GM21737 (cell line): Measurements from ENCODE around the gene TMEM43.
"Not testable (repeated sequence)": the region's sequence is repeated elsewhere in the genome, so short reads cannot be mapped to it uniquely, and the experiment has no call there.

Experiments used
- ATAC-seq: cut with Tn5 transposase; IDR thresholded peaks from one replicate; pipeline ENCODE4 v1.9.1; 2021; ENCODE audit warnings: mild to moderate bottlenecking, moderate library complexity; ENCODE audit not compliant: unreplicated experiment

Gene TMEM43, protein sequence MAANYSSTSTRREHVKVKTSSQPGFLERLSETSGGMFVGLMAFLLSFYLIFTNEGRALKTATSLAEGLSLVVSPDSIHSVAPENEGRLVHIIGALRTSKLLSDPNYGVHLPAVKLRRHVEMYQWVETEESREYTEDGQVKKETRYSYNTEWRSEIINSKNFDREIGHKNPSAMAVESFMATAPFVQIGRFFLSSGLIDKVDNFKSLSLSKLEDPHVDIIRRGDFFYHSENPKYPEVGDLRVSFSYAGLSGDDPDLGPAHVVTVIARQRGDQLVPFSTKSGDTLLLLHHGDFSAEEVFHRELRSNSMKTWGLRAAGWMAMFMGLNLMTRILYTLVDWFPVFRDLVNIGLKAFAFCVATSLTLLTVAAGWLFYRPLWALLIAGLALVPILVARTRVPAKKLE

DNA sequence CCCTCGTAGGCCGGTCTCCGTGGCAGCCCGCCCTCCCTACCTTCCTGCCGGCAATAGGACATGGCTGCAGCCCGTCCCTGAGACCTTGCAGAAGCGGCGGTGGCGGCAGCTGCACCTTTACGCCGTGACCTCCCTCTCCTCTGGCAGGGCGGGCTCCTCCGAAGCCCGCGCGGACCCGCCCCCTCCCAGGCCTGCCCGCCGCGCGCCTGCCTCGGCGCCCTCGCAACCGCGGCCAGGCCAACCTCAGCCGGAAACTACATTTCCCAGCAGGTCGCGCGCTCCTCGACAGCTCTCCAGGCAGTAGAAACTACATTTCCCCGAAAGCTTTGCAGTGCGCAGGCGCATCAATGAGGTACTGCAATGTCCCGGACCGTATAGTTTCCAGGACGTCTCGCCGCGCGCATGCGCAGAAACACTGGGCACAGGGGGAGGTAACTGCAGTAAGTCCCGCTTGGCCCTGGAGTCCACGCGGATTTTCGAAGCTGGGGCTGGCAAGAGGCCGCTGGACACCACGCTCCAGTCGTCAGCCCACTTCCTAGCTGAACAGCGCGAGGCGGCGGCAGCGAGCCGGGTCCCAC is at the start of gene TMEM43, which contains the start of gene CHCHD4:
Gene TMEM43 (plus strand): TSS at position 438 of the 578 bp plus-strand sequence. CDS start 142 bp downstream, outside the sequence.
Gene CHCHD4 (minus strand): TSS at position 256 of the 578 bp plus-strand sequence. CDS start 194 bp downstream, at position 62.
- peak; percentile 86 for ATAC-seq

DNA sequence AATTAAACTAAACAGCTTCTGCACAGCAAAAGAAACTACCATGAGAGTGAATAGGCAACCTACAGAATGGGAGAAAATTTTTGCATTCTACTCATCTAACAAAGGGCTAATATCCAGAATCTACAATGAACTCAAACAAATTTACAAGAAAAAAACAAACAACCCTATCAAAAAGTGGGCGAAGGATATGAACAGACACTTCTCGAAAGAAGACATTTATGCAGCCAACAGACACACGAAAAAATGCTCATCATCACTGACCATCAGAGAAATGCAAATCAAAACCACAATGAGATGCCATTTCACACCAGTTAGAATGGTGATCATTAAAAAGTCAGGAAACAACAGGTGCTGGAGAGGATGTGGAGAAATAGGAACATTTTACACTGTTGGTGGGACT is 49.6 kb upstream of the TMEM43 start:
- not testable (repeated sequence) for ATAC-seq

DNA sequence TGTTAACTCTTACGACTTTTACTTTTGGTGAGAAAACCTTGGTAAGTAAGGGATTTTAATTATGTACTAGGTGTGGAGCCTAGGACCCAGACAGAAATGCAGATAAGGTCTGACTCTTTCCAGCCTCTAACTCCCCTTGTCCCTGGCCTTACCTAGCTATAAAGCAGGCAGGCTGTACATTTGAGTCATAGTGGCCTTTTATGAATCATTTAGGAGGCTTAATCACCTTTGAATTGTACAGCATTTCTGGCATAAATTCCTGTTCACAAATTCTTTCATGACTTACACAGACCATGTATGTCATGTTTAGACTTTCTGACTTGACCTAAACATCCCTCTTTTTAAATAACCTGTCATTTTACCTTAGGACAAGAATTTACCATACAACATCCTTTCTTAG is 47.5 kb upstream of the TMEM43 start:
- no peak for ATAC-seq

DNA sequence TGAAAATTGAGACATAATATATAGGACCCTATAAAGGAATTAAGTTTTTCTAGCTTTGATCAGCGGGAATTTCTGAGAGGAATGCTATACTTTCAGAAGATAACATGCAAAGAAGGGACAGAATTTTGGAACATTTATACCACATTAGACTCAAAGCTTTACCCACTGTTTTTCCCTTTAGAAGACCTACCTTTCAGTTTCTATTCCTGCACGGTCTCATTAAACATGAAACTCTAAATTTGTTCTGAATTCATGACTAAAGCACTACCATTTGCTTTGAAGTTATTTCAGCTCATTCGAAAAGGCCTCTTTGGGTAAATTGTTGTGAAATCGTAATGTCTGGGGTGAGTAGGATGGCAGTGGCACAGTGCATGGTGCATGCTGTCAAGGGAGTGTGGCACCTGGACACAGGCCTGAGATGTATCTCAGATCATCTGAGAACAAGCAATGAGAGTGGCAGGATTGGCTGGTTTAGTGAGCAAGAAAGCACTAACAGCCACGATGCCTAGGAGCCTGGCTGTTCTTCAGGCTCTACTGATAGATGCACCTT is 42.7 kb upstream of the TMEM43 start:
- no peak for ATAC-seq

DNA sequence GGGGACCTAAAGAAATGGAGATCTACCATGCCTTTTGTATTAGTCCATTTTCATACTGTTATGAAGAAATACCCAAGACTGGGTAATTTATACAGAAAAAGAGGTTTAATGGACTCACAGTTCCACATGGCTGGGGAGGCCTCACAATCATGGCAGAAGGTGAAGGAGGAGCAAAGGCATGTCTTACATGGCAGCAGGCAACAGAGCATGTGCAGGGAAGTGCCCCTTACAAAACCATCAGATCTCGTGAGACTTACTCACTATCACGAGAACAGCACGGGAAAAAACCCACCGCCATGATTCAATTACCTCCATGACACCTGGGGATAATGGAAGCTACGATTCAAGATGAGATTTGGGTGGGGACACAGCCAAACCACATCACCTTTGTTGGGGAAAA is 37.4 kb upstream of the TMEM43 start:
- ATAC-seq = not testable (repeated sequence)

DNA sequence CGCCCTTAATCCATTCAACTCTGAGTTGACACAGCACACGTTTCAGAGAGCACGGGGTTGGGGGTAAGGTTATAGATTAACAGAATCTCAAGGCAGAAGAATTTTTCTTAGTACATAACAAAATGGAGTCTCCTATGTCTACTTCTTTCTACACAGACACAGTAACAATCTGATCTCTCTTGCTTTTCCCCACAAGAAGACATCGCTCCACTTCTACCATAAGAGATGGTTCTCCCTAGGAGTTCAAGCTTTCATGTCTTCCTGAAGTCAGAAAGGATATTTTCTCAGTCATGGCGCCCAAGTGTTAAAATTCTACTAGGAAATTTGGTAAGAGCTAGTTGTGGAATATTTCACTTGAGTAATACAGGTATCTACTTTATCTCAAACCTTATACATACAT is 32.9 kb upstream of the TMEM43 start:
- ATAC-seq = not testable (repeated sequence)

DNA sequence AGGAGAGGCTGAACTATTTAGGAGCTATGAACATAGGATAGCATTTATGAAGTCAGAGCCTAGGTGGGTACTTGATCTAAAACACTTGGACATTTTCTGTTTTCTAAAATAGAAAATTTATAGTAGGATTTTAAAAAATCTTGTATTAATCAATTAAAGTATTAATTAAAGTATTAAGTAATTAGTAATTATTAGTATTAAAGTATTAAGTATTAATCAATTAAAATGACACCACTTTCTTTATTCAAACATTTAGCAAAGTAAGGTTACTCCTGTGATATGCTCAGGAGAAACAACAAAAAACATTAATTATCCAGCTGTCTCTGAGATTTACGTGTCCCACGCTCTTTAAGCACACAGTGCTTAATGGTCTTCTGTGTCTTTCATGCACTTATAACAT is 32.4 kb upstream of the TMEM43 start:
- no peak for ATAC-seq

DNA sequence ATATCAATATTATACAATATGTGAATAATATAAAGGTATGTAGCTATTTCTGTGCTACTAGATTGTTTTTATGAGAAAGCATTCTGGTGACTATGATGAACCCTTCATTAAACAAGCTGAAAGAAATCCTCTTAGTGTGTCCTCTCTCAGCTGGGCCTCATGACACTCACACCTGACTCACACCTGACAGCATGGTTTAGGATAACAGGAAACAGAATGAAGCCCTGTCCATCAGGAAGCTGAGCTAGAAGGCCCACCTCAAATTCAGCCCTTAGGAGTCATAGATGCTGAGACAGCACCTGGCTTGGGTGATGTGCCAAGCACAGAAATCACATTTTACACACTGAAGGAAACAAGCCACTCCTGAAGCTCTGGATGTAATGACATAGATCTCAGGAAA is 31.0 kb upstream of the TMEM43 start:
- ATAC-seq = no peak

DNA sequence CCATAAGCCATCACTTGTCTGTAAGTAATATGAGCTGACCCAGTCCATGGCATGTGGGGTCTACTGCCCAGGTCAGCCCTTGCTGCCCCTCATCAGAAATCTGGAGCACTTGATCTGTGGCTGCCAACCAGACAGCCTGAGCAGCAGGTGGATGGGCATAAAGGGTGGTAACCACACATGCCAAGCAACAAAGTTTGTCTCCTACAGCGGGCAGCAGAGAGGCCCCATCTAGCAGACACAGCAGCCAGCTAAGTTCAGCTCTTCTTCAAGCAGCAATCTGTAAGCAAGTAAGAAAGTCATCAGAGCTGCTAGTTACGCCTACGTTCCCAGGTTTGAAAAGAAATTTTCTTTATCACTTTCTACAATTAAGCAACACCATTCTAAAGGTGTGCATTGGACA is 28.1 kb upstream of the TMEM43 start:
- no peak for ATAC-seq

DNA sequence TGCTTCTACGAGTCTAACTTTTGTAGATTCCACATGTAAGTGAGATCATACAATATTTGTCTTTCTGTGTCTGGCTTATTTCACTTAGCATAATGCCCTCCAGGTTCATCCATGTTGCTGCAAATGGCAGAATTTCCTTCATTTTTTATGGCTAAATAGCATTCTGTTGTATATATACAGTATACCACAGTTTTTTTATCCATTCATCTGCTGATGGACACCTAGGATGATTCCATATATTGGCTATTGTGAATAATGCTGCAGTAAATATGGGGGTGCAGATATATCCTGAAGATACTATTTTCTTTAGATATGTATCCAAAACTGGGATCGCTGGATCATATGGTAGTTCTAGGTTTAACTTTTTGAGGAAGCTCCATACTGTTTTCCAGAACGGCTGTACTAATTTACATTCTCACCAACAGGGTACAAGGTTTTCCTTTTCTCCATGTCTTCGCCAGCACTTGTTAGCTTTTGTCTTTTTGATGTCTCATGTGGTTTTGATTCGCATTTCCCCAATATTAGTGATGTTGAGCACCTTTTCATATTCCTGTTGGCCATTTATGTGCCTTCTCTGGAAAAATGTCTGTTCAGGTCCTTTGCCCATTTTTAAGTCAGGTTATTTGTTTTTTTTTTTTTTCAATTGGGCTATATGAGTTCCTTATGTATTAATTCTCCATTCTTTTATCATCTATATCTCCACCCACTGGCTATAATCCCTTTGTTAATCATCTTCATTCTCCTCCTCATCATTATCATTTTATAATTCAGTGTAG is 27.0 kb upstream of the TMEM43 start:
- ATAC-seq = no peak

DNA sequence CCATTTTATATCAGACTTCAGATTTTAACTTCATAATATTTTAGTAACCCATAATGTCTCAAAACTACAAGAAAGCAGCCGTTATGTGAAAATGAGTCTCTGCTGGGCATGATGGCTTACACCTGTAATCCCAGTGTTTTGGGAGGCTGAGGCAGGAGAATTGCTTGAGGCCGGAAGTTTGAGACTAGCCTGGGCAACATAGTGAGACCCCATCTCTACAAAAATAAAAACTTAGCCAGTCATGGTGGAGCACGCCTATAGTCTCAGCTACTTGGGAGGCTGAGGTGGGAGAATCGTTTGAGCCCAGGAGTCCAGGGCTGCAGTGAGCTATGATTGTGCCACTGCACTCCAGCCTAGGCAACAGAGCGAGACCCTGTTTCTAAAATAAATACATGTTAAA is 15.0 kb upstream of the TMEM43 start:
- ATAC-seq = not testable (repeated sequence)

DNA sequence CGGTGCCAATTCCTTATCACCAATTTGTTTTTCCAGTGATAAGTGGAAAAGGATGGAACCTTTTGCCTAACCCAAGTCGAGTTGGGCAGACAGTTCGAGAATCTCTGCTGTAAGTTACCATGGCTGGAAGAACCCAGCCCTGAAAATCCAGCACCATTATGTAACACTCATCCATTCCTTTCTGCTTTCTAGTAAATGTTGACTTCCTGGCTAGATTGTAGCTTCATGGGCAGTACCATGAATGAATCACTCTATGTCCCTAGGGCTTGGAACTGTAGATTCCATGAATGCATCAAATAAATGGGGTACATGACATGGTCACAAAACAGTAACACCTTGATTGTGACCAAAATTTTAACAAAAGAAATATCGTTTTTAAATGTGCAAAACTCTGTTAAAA is 14.2 kb upstream of the TMEM43 start:
- ATAC-seq = no peak

DNA sequence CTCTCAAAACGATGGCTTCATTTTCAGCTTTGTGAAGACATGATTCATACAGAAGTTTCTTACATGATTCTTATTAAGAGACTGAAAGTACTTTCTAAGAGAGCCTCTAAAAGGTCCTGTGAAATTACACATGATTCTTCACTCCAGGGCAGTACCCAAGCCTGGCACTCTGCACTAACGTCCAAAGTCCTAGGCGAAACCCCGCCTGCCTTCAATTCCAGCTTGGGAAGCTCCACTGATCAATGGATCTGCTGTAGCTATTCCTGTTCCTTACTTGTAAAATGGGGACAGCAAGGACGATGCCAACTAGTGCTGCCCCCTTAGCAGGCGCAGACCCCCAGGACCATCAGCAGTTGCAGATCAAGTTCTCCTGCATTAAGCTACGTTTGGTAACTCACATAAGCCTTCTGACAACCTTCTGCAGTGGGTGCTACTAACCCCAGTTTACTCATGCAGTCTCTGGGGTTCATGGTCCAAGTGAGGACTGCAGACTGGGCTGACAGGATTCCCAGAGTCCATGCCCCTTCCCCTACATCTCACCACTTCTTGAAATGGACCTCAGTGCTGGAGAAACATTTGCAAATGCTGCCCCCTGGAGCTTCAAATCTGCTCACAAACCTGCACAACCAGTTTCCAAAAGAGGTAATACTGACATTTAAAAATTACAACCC is 10.8 kb upstream of the TMEM43 start:
- ATAC-seq = no peak

DNA sequence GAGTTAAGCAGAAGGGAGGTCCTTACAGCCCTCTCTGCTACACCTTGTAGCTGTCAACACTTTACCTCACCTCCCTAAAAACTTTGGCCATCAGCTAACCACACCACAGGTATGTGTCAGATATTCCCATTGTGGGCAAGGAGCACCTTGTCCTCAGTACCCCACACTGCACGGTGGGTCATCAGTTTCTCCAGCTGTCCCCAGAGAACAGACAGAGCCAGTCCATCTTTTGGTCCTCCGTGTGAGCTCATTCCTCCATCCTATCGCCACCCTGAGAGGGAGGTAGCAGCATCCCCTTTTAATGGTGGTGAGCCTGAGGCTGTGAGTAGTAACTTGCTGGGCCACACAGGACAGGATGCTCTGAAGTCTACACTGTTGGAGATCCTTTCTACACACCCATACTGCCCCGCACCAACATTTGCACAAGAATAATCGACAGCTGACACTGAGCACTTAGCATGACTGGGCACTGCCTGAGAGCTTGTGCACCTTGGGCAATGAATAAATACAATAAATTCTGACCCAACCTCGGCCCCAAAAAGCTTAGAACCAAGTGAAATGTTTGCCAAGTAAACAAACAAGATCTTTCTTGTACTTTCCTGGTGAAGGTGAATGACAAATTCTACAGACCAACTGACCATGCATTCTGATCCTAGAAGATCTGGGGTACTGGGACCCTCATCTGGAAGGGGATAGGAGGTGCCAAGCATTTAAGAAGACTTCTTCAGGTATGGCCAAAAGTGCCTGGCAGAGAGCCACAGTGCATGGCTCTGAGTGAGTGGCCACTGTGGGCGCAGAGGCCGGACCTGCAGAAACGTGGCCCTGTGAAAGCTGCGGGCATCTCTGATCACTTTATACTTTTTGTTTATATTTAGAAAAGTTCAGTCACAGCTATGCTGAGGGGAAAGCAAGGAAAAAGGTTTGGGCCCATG is 7.1 kb upstream of the TMEM43 start:
- no peak for ATAC-seq

DNA sequence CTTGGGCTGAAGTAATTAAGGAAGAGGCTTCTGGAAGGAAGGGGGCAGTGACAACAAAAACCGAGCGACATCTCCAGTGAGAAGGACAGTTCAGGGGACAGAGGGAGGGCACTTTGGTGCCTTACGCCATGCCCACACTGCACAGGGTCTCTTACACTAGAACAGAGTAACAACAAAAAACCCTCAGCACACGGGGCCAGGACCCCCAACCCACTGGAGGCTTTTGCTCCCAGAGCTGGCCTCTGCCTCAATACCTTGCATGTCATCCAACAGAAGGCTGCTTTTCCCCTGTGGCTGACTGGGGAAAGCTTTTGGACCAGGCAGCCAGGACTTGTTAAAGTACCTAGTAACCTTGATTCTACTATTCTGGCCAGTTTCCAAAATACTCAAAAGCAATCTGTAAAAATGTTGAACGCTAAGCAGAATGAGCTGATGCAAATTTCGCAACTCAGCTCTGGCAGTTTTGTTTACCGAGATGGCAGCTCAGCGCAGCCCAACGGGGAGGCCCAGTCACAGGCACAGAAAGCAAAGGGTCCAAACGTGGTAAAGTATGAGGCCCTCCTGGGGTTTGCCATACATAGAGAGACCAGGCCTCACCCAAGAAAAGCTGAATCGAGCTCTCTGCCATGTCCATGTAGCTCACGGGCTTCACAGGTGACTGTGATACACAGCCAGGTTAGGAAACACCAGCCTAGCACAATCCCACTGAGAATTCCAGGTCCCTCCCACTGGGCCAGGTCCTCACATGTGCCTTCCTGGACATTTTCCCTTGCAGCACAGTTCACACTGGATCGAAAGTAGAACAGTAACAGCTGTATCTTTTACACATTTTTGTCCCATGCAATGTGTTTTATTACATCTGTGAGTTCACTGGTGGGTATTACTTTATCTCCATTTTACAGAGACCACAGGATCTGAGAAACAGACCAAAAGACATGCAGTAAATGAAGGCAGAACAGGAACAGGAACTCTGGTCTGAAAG is 6.2 kb upstream of the TMEM43 start:
- ATAC-seq = no peak

DNA sequence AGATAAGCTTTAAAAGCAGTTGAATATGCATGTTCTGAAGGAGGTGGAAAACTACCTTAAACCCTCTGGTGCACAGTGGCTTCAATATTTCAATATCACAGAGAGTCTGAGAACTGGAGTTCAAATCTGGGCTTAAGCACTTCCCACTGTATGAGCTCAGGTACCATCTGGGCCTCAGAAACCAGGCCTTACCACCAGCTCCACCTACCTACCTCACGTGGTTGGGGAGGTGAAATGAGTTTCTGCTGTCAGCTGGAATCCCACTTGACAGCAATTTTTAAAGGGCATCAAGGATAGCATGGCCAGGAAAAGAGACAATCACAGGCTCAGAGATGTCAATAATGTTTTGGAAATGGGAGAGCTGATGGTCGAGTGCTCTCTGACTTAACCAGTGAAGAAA is 5.2 kb upstream of the TMEM43 start:
- no peak for ATAC-seq

DNA sequence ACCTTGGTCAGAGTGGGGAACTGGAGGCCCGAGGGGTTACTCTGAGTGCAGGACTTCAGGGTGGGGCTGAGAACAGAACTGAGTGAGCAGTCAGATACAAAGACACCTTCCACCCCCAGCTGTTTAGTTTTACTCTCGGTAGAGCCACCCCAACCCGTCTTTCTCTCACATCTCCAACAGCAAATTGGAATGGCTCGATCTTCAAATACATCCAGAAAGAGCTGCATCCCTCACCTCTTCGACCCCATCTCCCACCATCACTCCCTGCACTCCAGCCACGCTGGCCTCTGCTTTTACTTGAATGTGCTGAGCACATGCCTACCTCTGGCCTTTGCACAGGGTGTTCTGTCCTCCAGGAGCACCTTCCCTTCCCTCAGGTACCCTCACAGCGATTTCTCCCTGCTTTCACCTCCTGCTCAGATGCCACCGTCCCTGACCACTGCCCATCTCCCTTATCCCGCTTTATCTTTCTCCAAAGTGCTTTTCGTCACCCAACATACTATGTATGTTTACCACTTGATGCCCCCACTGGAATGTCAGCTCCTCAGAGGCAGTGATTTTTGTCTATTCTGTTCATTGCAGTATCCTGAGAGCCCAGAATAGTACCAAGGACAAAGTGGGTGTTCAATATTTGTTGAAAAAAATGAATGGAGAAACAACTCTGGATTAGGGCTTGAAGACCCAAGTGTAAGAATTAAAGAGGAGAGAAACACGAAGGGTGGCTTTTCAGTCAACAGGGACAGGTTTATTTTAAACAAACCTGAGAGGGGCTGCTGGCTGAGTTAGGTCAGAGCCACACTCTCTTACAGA is 4.5 kb upstream of the TMEM43 start:
- no peak for ATAC-seq
